H1 (cell line): ENCODE results near the gene GLTPD2. TPM values are rescaled to one million over a fixed set of nuclear protein-coding genes. Genes with fewer than 3 reads are reported as not detected.

Source experiments
- CHD7 ChIP-seq: fragments of 300-600 bp; sonication (generic); IDR thresholded peaks from 2 replicates; pipeline ENCODE4 v1.7.1; 2012; ENCODE audit warnings: low read length, moderate library complexity, mild to moderate bottlenecking, inconsistent platforms; ENCODE audit not compliant: insufficient replicate concordance
- HDAC2 ChIP-seq, 2 experiments: fragments of 300-600 bp in 1 of 2; sonication (generic) in 1 of 2; IDR thresholded peaks; 2 replicates each; pipeline ENCODE4 v1.6.1; 2011 to 2012; ENCODE audit warnings: low read depth in 2 of 2, low read length in 2 of 2, mild to moderate bottlenecking in 2 of 2, moderate library complexity in 2 of 2, borderline replicate concordance in 1 of 2, inconsistent platforms in 1 of 2
- RBBP5 ChIP-seq: IDR thresholded peaks from 2 replicates; pipeline ENCODE4 v1.7.1; 2012; ENCODE audit warnings: low read depth, mild to moderate bottlenecking, inconsistent platforms, low read length, moderate library complexity, borderline replicate concordance
- SIN3A ChIP-seq, 2 experiments: IDR thresholded peaks in 1 of 2; conservative IDR thresholded peaks in 1 of 2; 2 replicates each; pipeline ENCODE4 v1.6.1; 2011 to 2012; ENCODE audit warnings: low read length in 2 of 2, improper control_type of control experiment in 1 of 2, low read depth in 1 of 2, mild to moderate bottlenecking in 1 of 2
- SIX5 ChIP-seq: IDR thresholded peaks from 2 replicates; pipeline ENCODE4 v1.6.1; 2011; ENCODE audit warnings: mild to moderate bottlenecking, low read depth, low read length
- USF2 ChIP-seq: IDR thresholded peaks from 2 replicates; pipeline ENCODE4 v1.6.1; 2011; ENCODE audit warnings: low read length, improper control_type of control experiment
- polyA plus RNA-seq, 7 experiments: library from polyadenylated mRNA; depleted of rRNA in 3 of 7; stranded (reverse) in 5 of 7; unstranded in 2 of 7; fragments of >200 nt in 5 of 7; fragments of 200-250 nt in 2 of 7; gene quantifications; 1 replicate in 5 of 7; 2 replicates in 1 of 7; 4 replicates in 1 of 7; pipeline versions ENCODE4 v1.2.1 to v1.2.3, GENCODE V29; 2011 to 2013; ENCODE audit warnings: missing spikeins in 2 of 7, mixed read lengths in 2 of 7
- total RNA-seq: library from RNA; stranded (reverse); fragmentation: NEBNext Ultra II Directional; extraction: Animal tissue kit (Norgen Biotek cat#: 25700); gene quantifications from 2 replicates; pipeline ENCODE4 v1.2.1, GENCODE V29; 2021

GLTPD2 gene
- total and polyA plus RNA-seq, 2 of the 8 experiments (the other 6 are each of a cell fraction or from before 2014, with no cell fraction given) = not detected

GRCh38 chr17:4759776-4760236 is 29.0 kb upstream of the GLTPD2 start (continued):
- TF ChIP-seq HDAC2 (IDR thresholded peaks at IDR 0.05; ENCODE audit: borderline replicate concordance in 1 of 2, low read depth in 2 of 2, low read length in 2 of 2) (no peak), SIX5 (no peak), SIN3A (conservative IDR thresholded peaks at IDR 0.05 in 1 of 2, IDR thresholded peaks at IDR 0.05 in 1 of 2; ENCODE audit: low read depth in 1 of 2, low read length in 2 of 2) (no peak), USF2 (no peak), RBBP5 (no peak), CHD7 (no peak)
